GM19397 (cell line): ENCODE results near the gene TCEA3.

Experiments
- ATAC-seq: cut with Tn5 transposase; IDR thresholded peaks from one replicate; pipeline ENCODE4 v1.9.1; 2021; ENCODE audit warnings: mild to moderate bottlenecking, moderate library complexity; ENCODE audit not compliant: unreplicated experiment

Gene TCEA3

GRCh38 chr1:23448846-23449245, 24.3 kb upstream of the TCEA3 start:
- no peak for ATAC-seq

- ATAC-seq: no peak
Measured at GRCh38 chr1:23446661-23447310, 22.2 kb upstream of the TCEA3 start.

- no peak for ATAC-seq
Measured at GRCh38 chr1:23444596-23445390, 20.2 kb upstream of the TCEA3 start.

- no peak for ATAC-seq
Measured at GRCh38 chr1:23444104-23444533, 19.6 kb upstream of the TCEA3 start.

GRCh38 chr1:23442751-23443150, 18.2 kb upstream of the TCEA3 start:
- ATAC-seq: no peak

GRCh38 chr1:23441446-23442148, 17.0 kb upstream of the TCEA3 start:
- ATAC-seq: no peak

- ATAC-seq: no peak
Measured at GRCh38 chr1:23438545-23438944, 14.0 kb upstream of the TCEA3 start.

- ATAC-seq: no peak
Measured at GRCh38 chr1:23437355-23437664, 12.8 kb upstream of the TCEA3 start.

- ATAC-seq: no peak
Measured at GRCh38 chr1:23436520-23437354, 12.2 kb upstream of the TCEA3 start.

GRCh38 chr1:23434260-23434775, 9.8 kb upstream of the TCEA3 start:
- ATAC-seq: no peak

- no peak for ATAC-seq
Measured at GRCh38 chr1:23433122-23433521, 8.6 kb upstream of the TCEA3 start.

GRCh38 chr1:23431431-23431830, 6.9 kb upstream of the TCEA3 start:
- no peak for ATAC-seq

- no peak for ATAC-seq
Measured at GRCh38 chr1:23430803-23431202, 6.3 kb upstream of the TCEA3 start.

GRCh38 chr1:23428136-23428905, 3.8 kb upstream of the TCEA3 start:
- no peak for ATAC-seq

- ATAC-seq: no peak
Measured at GRCh38 chr1:23427550-23427949, 3.0 kb upstream of the TCEA3 start.

GRCh38 chr1:23426828-23427227, 2.3 kb upstream of the TCEA3 start:
- ATAC-seq: no peak

- no peak for ATAC-seq
Measured at GRCh38 chr1:23425193-23425494, 596 bp upstream of the TCEA3 start.

GRCh38 chr1:23423415-23424292, 894 bp downstream of the TCEA3 start:
- ATAC-seq: no peak

GRCh38 chr1:23422941-23423340, 1.6 kb downstream of the TCEA3 start:
- no peak for ATAC-seq
